Kidney (tissue), 14 donors: Measurements from ENCODE around the gene ETF1. TPM values are rescaled to one million over a fixed set of nuclear protein-coding genes. Genes with fewer than 3 reads are reported as not detected.

ENCODE experiments used
- DNase-seq, 5 donors: peaks; one replicate each; pipeline ENCODE4 v3.0.0-alpha.2; 2013 to 2020
- FAIRE-seq: peaks from 2 replicates; lab custom pipeline; 2012; peaks lifted over from hg19 to GRCh38; lab: Jason Lieb, UNC
- H3K27ac ChIP-seq, 2 donors: one replicate each; pipeline ENCODE4 v1.7.0; 2013; ENCODE audit warnings: low read depth in 2 of 2, low read length in 2 of 2, inconsistent platforms in 1 of 2
- H3K27me3 ChIP-seq: one replicate; pipeline ENCODE4 v1.7.1; 2013; ENCODE audit warnings: low read length, inconsistent platforms; ENCODE audit not compliant: control insufficient read depth, insufficient read depth
- H3K36me3 ChIP-seq, 3 donors: one replicate each; pipeline versions ENCODE4 v1.7.0 to v1.7.1; 2013; ENCODE audit warnings: low read length in 3 of 3, control low read depth in 1 of 3, inconsistent platforms in 1 of 3; ENCODE audit not compliant: insufficient read depth in 3 of 3, control insufficient read depth in 2 of 3
- H3K4me1 ChIP-seq, 3 donors: one replicate each; pipeline versions ENCODE4 v1.7.0 to v1.7.1; 2013; ENCODE audit warnings: low read length in 3 of 3, inconsistent platforms in 1 of 3, low read depth in 1 of 3; ENCODE audit not compliant: control insufficient read depth in 2 of 3, insufficient read depth in 2 of 3
- H3K4me3 ChIP-seq, 3 donors: one replicate each; pipeline versions ENCODE4 v1.7.0 to v1.8.1; 2013; ENCODE audit warnings: low read length in 3 of 3, control low read depth in 1 of 3, inconsistent platforms in 1 of 3
- H3K9ac ChIP-seq, 3 donors: one replicate each; pipeline versions ENCODE4 v1.7.0 to v1.7.1; 2013; ENCODE audit warnings: low read length in 3 of 3, control low read depth in 1 of 3, inconsistent platforms in 1 of 3
- H3K9me3 ChIP-seq, 3 donors: one replicate each; pipeline versions ENCODE4 v1.7.0 to v1.7.1; 2013; ENCODE audit warnings: low read length in 3 of 3, control low read depth in 1 of 3, inconsistent platforms in 1 of 3; ENCODE audit not compliant: control insufficient read depth in 2 of 3, insufficient read depth in 1 of 3
- CTCF ChIP-seq: IDR thresholded peaks from 3 replicates; pipeline ENCODE4 v1.5.1; 2012; ENCODE audit warnings: mild to moderate bottlenecking, moderate library complexity, borderline replicate concordance; ENCODE audit not compliant: insufficient read depth; ENCODE audit errors: extremely low read depth
- intact Hi-C: fragments of 100-400 bp; cut with DNase I; formaldehyde crosslinking; loops from one replicate; pipeline ENCODE4 v1.11.1; 2022
- polyA plus RNA-seq: library from polyadenylated mRNA; stranded (reverse); fragments of 350-450 nt; fragmentation: Illumina TruSeq; extraction: RNeasy Lipid Tissue Mini Kit (QIAGEN cat#74804); gene quantifications from one replicate; pipeline ENCODE4 v1.2.3, GENCODE V29; 2014; ENCODE audit warnings: low read depth, low replicate concordance; ENCODE audit not compliant: insufficient read depth
- total RNA-seq: library from RNA; stranded (reverse); fragmentation: NEBNext Ultra II Directional; extraction: Animal tissue kit (Norgen Biotek cat#: 25700); gene quantifications from one replicate; pipeline ENCODE4 v1.2.1, GENCODE V29; 2021
- donor health status: control.
- donor health status: control.
- donor health status: control.
- donor health status: control.
- donor health status: control.
- donor health status: DM: yes; HTN: yes; CAD: no.
- donor health status: Normal renal cell carcinoma (clear cell type).

The ETF1 gene
- total and polyA plus RNA-seq, 2 donors from 2014 or later, result 37.5 to 85.6 TPM

GRCh38 chr5:138545919-138546562 lies 3.0 kb upstream of the ETF1 start:
- Histone ChIP-seq H3K9me3 (no peaks in the 10 kb centered on the region), H3K4me1 (peaks cover 6 to 22% (median 11%) of the 10 kb centered on the region in 3 donors), H3K27me3 (no peaks in the 10 kb centered on the region), H3K27ac (no peak overlapping the region), H3K4me3 (no peak overlapping the region), H3K9ac (no peak overlapping the region), H3K36me3 (no peaks in the 10 kb centered on the region)
- intact Hi-C loops, result no loop called here
- DNase-seq (no peak), FAIRE-seq (no peak)
- no peak for TF ChIP-seq CTCF

- peak in 2 of 5 donors; percentile 30 to 43 for DNase-seq
- Histone ChIP-seq H3K27ac (peak overlapping the region; percentile 52 to 100), H3K4me3 (peak overlapping the region; percentile 97 to 98 (median 98)), H3K4me1 (peaks cover 8 to 29% (median 14%) of the 10 kb centered on the region in 3 donors), H3K36me3 (peaks cover 0 to 3% (median 0%) of the 10 kb centered on the region in 3 donors), H3K9ac (peak overlapping the region; percentile 98 to 100 (median 99)), H3K9me3 (no peaks in the 10 kb centered on the region), H3K27me3 (no peaks in the 10 kb centered on the region)
- no peak for TF ChIP-seq CTCF
- no peak for FAIRE-seq
- intact Hi-C loops, result no loop called here
Measured at GRCh38 chr5:138544181-138545134, 1.4 kb upstream of the ETF1 start.

- Histone ChIP-seq H3K9ac (peak overlapping the region; percentile 98 to 100 (median 99)), H3K4me3 (peak overlapping the region; percentile 97 to 98 (median 98)), H3K36me3 (peaks cover 0 to 4% (median 0%) of the 10 kb centered on the region in 3 donors), H3K27me3 (no peaks in the 10 kb centered on the region), H3K9me3 (no peaks in the 10 kb centered on the region), H3K4me1 (peaks cover 8 to 30% (median 19%) of the 10 kb centered on the region in 3 donors), H3K27ac (peak overlapping the region; percentile 99 to 100)
- FAIRE-seq, result no peak
- intact Hi-C loops, result no loop called here
- DNase-seq, result no peak
- no peak for TF ChIP-seq CTCF
Measured at GRCh38 chr5:138543730-138544104, 681 bp upstream of the ETF1 start.
